ENCODE measurements around the gene POU2F1. TPM values are rescaled to one million over a fixed set of nuclear protein-coding genes. Genes with fewer than 3 reads are reported as not detected.
"Not testable (repeated sequence)": the region's sequence is repeated elsewhere in the genome, so short reads cannot be mapped to it uniquely, and the experiment has no call there.

Gene POU2F1
- total RNA-seq, 3 donors from 2014 or later: 20.0 to 29.0 (median 21.0) TPM

GRCh38 chr1:167202049-167202448, 18.6 kb upstream of the POU2F1 start:
- no peak for DNase-seq (ENCODE audit: low spot score in 2 of 2)
- TF ChIP-seq POLR2A (IDR thresholded peaks at IDR 0.05) (no peak), POLR2AphosphoS5 (IDR thresholded peaks at IDR 0.05) (no peak)
- TF ChIP-seq, protein P1, sequence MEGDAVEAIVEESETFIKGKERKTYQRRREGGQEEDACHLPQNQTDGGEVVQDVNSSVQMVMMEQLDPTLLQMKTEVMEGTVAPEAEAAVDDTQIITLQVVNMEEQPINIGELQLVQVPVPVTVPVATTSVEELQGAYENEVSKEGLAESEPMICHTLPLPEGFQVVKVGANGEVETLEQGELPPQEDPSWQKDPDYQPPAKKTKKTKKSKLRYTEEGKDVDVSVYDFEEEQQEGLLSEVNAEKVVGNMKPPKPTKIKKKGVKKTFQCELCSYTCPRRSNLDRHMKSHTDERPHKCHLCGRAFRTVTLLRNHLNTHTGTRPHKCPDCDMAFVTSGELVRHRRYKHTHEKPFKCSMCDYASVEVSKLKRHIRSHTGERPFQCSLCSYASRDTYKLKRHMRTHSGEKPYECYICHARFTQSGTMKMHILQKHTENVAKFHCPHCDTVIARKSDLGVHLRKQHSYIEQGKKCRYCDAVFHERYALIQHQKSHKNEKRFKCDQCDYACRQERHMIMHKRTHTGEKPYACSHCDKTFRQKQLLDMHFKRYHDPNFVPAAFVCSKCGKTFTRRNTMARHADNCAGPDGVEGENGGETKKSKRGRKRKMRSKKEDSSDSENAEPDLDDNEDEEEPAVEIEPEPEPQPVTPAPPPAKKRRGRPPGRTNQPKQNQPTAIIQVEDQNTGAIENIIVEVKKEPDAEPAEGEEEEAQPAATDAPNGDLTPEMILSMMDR (IDR thresholded peaks at IDR 0.05): no peak

DNA sequence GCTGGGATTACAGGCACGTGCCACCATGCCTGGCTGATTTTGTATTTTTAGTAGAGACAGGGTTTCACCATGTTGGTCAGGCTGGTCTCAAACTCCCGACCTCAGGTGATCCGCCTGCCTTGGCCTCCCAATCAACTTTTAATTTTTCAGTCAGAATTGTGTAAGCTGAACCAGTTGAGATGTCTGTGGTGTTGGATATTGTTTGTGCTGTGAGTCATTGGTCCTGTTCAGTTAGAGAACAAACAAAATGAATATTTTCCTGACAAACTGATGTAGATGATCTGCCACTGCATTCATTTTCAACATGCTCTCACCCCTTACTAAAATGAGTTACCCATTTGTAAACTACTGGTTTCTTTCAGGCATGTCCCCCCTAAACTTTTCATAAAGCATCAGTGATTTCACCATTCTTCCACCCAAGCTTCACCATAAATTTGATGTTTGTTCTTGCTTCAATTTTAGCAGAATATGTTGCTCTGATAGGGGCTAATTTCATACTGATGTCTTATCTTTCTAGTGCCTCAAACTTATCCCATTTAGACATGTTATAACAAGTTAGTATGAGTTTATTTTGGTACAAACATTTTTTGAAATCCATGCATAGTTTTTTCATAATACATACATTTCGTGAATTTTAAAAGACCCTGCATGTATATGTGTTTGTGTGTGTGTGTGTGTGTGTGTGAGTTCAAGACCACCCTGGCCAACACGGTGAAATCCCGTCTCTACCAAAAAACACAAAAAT, 15.2 kb upstream of the POU2F1 start:
- DNase-seq (ENCODE audit: low spot score in 2 of 2); H3K27me3 ChIP-seq; H3K4me1 ChIP-seq; intact Hi-C loops (cut with DNase I; ENCODE audit: low total_unique reads); H3K27ac ChIP-seq; H3K36me3 ChIP-seq; H3K4me3 ChIP-seq: not testable (repeated sequence)
- peaks cover 13 to 27% of the 10 kb centered on the region in 2 donors for H3K9me3 ChIP-seq

More at GRCh38 chr1:167202049-167202448, 18.6 kb upstream of the POU2F1 start:
- Histone ChIP-seq H3K27ac (no peak overlapping the region), H3K9me3 (peaks cover 6 to 8% of the 10 kb centered on the region in 2 donors), H3K36me3 (no peaks in the 10 kb centered on the region), H3K27me3 (no peaks in the 10 kb centered on the region), H3K4me3 (no peak overlapping the region), H3K4me1 (no peaks in the 10 kb centered on the region)
- intact Hi-C loops (cut with DNase I; ENCODE audit: low total_unique reads): no loop called here

GRCh38 chr1:167206166-167206835, 14.4 kb upstream of the POU2F1 start:
- no peak for DNase-seq (ENCODE audit: low spot score in 2 of 2)

GRCh38 chr1:167207940-167208623, 12.6 kb upstream of the POU2F1 start:
- Histone ChIP-seq H3K4me3 (no peak overlapping the region), H3K9me3 (peaks cover 13 to 27% of the 10 kb centered on the region in 2 donors), H3K27ac (no peak overlapping the region), H3K36me3 (no peaks in the 10 kb centered on the region), H3K27me3 (no peaks in the 10 kb centered on the region), H3K4me1 (no peaks in the 10 kb centered on the region)
- DNase-seq (ENCODE audit: low spot score in 2 of 2): no peak
- intact Hi-C loops (cut with DNase I; ENCODE audit: low total_unique reads): no loop called here
- TF ChIP-seq POLR2AphosphoS5 (IDR thresholded peaks at IDR 0.05) (no peak), POLR2A (IDR thresholded peaks at IDR 0.05) (no peak)
- TF ChIP-seq, protein P1 (IDR thresholded peaks at IDR 0.05): no peak

More at GRCh38 chr1:167206166-167206835, 14.4 kb upstream of the POU2F1 start:
- Histone ChIP-seq H3K9me3 (peaks cover 13 to 27% of the 10 kb centered on the region in 2 donors), H3K27me3 (no peaks in the 10 kb centered on the region), H3K4me3 (no peak overlapping the region), H3K27ac (no peak overlapping the region), H3K36me3 (no peaks in the 10 kb centered on the region), H3K4me1 (no peaks in the 10 kb centered on the region)
- TF ChIP-seq POLR2AphosphoS5 (IDR thresholded peaks at IDR 0.05) (no peak), POLR2A (IDR thresholded peaks at IDR 0.05) (no peak)
- TF ChIP-seq, protein P1 (IDR thresholded peaks at IDR 0.05): no peak
- intact Hi-C loops (cut with DNase I; ENCODE audit: low total_unique reads): no loop called here

DNA sequence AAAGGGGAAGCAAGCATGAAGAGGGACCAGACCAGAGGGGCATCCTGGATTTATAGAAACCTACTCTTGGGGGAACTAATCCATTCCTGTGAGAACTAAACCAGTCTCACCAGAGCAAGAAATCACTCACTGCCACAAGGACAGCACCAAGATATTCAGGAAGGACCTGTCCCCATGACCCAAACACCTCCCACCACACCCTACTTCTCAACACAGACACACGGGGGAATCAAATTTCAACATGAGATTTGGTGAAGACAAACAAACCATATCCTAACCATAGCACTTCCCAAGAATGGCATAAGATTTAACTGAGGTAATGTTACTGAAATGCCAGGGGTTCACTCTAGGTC, 12.1 kb upstream of the POU2F1 start:
- no peak overlapping the region for H3K4me3 ChIP-seq

More for the DNA sequence above, 12.1 kb upstream of the POU2F1 start:
- TF ChIP-seq POLR2AphosphoS5 (IDR thresholded peaks at IDR 0.05) (no peak), POLR2A (IDR thresholded peaks at IDR 0.05) (no peak)
- TF ChIP-seq, protein P1 (IDR thresholded peaks at IDR 0.05): no peak
- H3K9me3 ChIP-seq: peaks cover 13 to 27% of the 10 kb centered on the region in 2 donors
- H3K27ac ChIP-seq: no peak overlapping the region
- intact Hi-C loops (cut with DNase I; ENCODE audit: low total_unique reads): no loop called here
- H3K4me1 ChIP-seq: no peaks in the 10 kb centered on the region
- no peaks in the 10 kb centered on the region for H3K36me3 ChIP-seq
- no peaks in the 10 kb centered on the region for H3K27me3 ChIP-seq
- DNase-seq (ENCODE audit: low spot score in 2 of 2): no peak
